Right lobe of liver (tissue), 6 donors: ENCODE data around the gene ABHD13. TPM values are rescaled to one million over a fixed set of nuclear protein-coding genes. Genes with fewer than 3 reads are reported as not detected.

Experiments used
- ATAC-seq, 4 donors: fragments of 200-7000 bp; cut with Tn5 transposase; one replicate each; pipeline ENCODE4 v1.9.1; 2020; ENCODE audit warnings: mild to moderate bottlenecking in 4 of 4, moderate library complexity in 4 of 4
- DNase-seq, 3 donors: peaks; one replicate each; pipeline ENCODE4 v3.0.0-alpha.2; 2020
- H3K27ac ChIP-seq, 3 donors: fragments of 200-600 bp; one replicate each; pipeline ENCODE4 v1.8.0; 2022
- H3K27me3 ChIP-seq, 2 donors: fragments of 200-600 bp; one replicate each; pipeline ENCODE4 v1.8.0; 2022
- H3K36me3 ChIP-seq, 4 donors: fragments of 200-600 bp; sonication (generic) in 1 of 4; one replicate each; pipeline versions ENCODE4 v1.5.1 to v1.8.0; 2017 to 2022; ENCODE audit warnings: control low read depth in 1 of 4
- H3K4me1 ChIP-seq, 4 donors: fragments of 200-600 bp; sonication (generic) in 1 of 4; one replicate each; pipeline versions ENCODE4 v1.5.1 to v1.8.0; 2017 to 2022; ENCODE audit warnings: control low read depth in 1 of 4
- H3K4me3 ChIP-seq, 3 donors: fragments of 200-600 bp; one replicate each; pipeline ENCODE4 v1.8.0; 2022
- H3K9me3 ChIP-seq, 4 donors: fragments of 200-600 bp; sonication (generic) in 1 of 4; one replicate each; pipeline versions ENCODE4 v1.5.1 to v1.8.0; 2017 to 2022; ENCODE audit warnings: control low read depth in 1 of 4
- CTCF ChIP-seq, 4 donors: fragments of 200-600 bp in 3 of 4; fragments of 450-650 bp in 1 of 4; IDR thresholded peaks; one replicate each; pipeline versions ENCODE4 v1.5.1 to v1.8.0; 2016 to 2022; ENCODE audit warnings: antibody characterized with exemption in 4 of 4, mild to moderate bottlenecking in 2 of 4
- POLR2A ChIP-seq: fragments of 450-650 bp; IDR thresholded peaks from one replicate; pipeline ENCODE4 v1.6.1; 2017; ENCODE audit warnings: antibody characterized with exemption, mild to moderate bottlenecking
- WGBS: methylation state at CpG from one replicate; pipeline ENCODE4 v1.1.6; 2018; ENCODE audit warnings: low coverage, low lambda C conversion rate; ENCODE audit not compliant: insufficient coverage; ENCODE audit errors: missing lambda C conversion rate; 5-methylcytosine and 5-hydroxymethylcytosine counted together
- intact Hi-C, 2 donors: fragments of 100-400 bp; cut with DNase I; formaldehyde crosslinking; loops; one replicate each; pipeline versions ENCODE4 v1.11.2 to v1.14.1; 2022
- total RNA-seq, 6 experiments: library from RNA; depleted of rRNA in 2 of 6; stranded (reverse); fragments of >200 nt in 2 of 6; fragmentation: NEBNext Ultra II Directional in 3 of 6; extraction: Animal tissue kit (Norgen Biotek cat#: 25700) in 3 of 6; gene quantifications; one replicate each; pipeline versions ENCODE4 v1.1.0 to v1.2.4, GENCODE V29; 2016 to 2023
- donor health status: DM: no; HTN: yes; CAD: no.
- donor health status: DM: no; HTN: no; CAD: no.
- donor health status: DM: no; HTN: no; CAD: no.
- donor health status: DM: no; HTN: yes; CAD: no.
- donor health status: DM: no; HTN: yes; CAD: no.

The ABHD13 gene
- total RNA-seq, 6 experiments from 2014 or later, result 3.9 to 7.4 (median 4.8) TPM

- ATAC-seq, result no peak
- Histone ChIP-seq H3K36me3 (no peaks in the 10 kb centered on the region), H3K9me3 (no peaks in the 10 kb centered on the region), H3K27me3 (no peaks in the 10 kb centered on the region), H3K4me1 (no peaks in the 10 kb centered on the region), H3K4me3 (no peak overlapping the region), H3K27ac (no peak overlapping the region)
- DNase-seq, result no peak
- intact Hi-C loops, result no loop called here
- no peak for TF ChIP-seq CTCF (IDR thresholded peaks at IDR 0.05)
- no peak for TF ChIP-seq POLR2A
- 48% methylated on average over 3 of the region's 3 CpGs for WGBS
These were observed 35.5 kb upstream of the ABHD13 start for GRCh38 chr13:108182652-108183051.

GRCh38 chr13:108185223-108185622 lies 33.0 kb upstream of the ABHD13 start:
- ATAC-seq (no peak), DNase-seq (no peak)
- intact Hi-C loops, result no loop called here
- no peaks in the 10 kb centered on the region for H3K4me1 ChIP-seq
- TF ChIP-seq POLR2A (no peak), CTCF (IDR thresholded peaks at IDR 0.05) (no peak)
- no peaks in the 10 kb centered on the region for H3K9me3 ChIP-seq
- H3K36me3 ChIP-seq, result no peaks in the 10 kb centered on the region
- no peak overlapping the region for H3K4me3 ChIP-seq
- H3K27me3 ChIP-seq, result peaks cover 0 to 4% of the 10 kb centered on the region in 2 donors
- 64% methylated on average over 3 of the region's 3 CpGs for WGBS
- no peak overlapping the region for H3K27ac ChIP-seq

GRCh38 chr13:108188260-108188659 lies 29.9 kb upstream of the ABHD13 start:
- Histone ChIP-seq H3K27ac (no peak overlapping the region), H3K36me3 (no peaks in the 10 kb centered on the region), H3K27me3 (peaks cover 0 to 4% of the 10 kb centered on the region in 2 donors), H3K4me3 (no peak overlapping the region), H3K9me3 (no peaks in the 10 kb centered on the region), H3K4me1 (no peaks in the 10 kb centered on the region)
- ATAC-seq (no peak), DNase-seq (no peak)
- no peak for TF ChIP-seq CTCF (IDR thresholded peaks at IDR 0.05)
- 41% methylated on average over 2 of the region's 2 CpGs for WGBS
- intact Hi-C loops, result no loop called here

- WGBS, result 27% methylated on average over 3 of the region's 3 CpGs
These were observed 27.3 kb upstream of the ABHD13 start for GRCh38 chr13:108190897-108191296.

More at GRCh38 chr13:108190897-108191296, 27.3 kb upstream of the ABHD13 start:
- H3K36me3 ChIP-seq, result no peaks in the 10 kb centered on the region
- TF ChIP-seq POLR2A, result no peak
- TF ChIP-seq CTCF (IDR thresholded peaks at IDR 0.05), result no peak
- ATAC-seq (no peak), DNase-seq (no peak)
- H3K4me1 ChIP-seq, result no peaks in the 10 kb centered on the region
- no peaks in the 10 kb centered on the region for H3K9me3 ChIP-seq
- intact Hi-C loops, result no loop called here
- H3K27me3 ChIP-seq, result peaks cover 0 to 4% of the 10 kb centered on the region in 2 donors
- H3K4me3 ChIP-seq, result no peak overlapping the region
- no peak overlapping the region for H3K27ac ChIP-seq
